C4-2B (cell line): ENCODE measurements around the gene FAM20B.

Experiments used
- H3K27ac ChIP-seq: fragments of 450-650 bp; 2 replicates; pipeline ENCODE4 v1.5.1; 2017
- ZFX ChIP-seq: fragments of 450-650 bp; IDR thresholded peaks from 2 replicates; pipeline ENCODE4 v1.6.1; 2017
- TF ChIP-seq, protein P1 (sequence below): fragments of 450-650 bp; conservative IDR thresholded peaks from 2 replicates; pipeline ENCODE4 v1.5.1; 2017; ENCODE audit warnings: mild to moderate bottlenecking

The FAM20B gene

GRCh38 chr1:179120736-179121135 lies 95.0 kb downstream of the FAM20B start:
- TF ChIP-seq, protein P1, sequence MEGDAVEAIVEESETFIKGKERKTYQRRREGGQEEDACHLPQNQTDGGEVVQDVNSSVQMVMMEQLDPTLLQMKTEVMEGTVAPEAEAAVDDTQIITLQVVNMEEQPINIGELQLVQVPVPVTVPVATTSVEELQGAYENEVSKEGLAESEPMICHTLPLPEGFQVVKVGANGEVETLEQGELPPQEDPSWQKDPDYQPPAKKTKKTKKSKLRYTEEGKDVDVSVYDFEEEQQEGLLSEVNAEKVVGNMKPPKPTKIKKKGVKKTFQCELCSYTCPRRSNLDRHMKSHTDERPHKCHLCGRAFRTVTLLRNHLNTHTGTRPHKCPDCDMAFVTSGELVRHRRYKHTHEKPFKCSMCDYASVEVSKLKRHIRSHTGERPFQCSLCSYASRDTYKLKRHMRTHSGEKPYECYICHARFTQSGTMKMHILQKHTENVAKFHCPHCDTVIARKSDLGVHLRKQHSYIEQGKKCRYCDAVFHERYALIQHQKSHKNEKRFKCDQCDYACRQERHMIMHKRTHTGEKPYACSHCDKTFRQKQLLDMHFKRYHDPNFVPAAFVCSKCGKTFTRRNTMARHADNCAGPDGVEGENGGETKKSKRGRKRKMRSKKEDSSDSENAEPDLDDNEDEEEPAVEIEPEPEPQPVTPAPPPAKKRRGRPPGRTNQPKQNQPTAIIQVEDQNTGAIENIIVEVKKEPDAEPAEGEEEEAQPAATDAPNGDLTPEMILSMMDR: no peak
- TF ChIP-seq ZFX: no peak
- H3K27ac ChIP-seq: no peak overlapping the region

DNA sequence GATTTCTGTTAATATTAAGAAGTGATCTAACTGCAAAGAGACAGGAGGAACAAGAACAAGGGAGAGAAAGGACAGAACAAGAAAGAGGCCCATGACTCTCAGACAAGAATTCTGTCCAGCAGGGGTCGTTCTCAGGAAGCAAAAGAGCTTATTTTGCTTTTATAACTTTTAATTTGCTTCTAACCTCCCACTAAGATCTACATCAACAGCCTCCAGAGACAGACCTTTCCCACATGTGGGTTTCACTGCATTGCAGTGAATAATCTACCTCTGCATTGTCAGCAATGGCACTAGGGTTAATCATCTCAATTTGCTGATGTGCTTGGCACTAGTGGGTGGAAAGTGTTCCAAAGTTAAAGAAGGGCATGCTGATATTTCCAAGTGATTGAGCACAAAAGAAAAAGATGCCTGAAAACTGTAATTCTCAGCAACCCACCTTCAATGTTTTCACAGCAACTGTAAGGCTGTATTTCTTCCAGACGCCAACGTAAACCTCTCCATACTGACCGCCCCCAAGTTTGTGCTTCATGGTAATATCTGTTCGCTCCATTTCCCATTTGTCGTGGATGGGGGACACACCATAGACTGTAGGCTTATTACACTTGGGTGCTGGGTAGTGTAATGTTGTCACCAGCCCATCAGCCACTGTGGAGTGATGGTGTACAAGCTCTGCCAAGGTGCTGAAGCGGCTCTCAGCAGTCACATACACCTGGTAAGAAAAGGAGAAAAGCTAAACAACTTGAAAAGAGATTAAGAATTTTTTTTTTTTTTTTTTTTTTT lies 95.7 kb downstream of the FAM20B start:
- no peak overlapping the region for H3K27ac ChIP-seq
- TF ChIP-seq ZFX: no peak
- TF ChIP-seq, protein P1: peak; percentile 75

DNA sequence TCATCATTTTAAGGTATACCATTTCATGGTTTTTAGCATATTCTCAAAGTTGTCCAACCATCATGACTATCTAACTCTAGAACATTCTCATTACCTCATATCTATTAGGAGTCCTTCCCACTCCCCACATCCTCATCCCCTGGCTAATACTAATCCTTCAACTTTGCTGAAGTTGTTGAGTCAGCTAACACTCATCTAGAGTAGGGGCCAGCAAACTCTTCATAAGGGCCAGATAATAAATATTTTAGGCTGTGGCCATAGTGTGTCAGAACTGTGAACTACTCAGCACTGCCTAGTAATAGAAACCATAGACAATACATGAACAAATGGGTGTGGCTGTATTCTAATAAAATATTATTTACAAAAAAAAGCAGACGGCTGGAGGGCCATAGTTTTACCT lies 99.2 kb downstream of the FAM20B start:
- no peak overlapping the region for H3K27ac ChIP-seq
- TF ChIP-seq, protein P1: no peak
- TF ChIP-seq ZFX: no peak
